ENCODE data around the gene WWOX. TPM values are rescaled to one million over a fixed set of nuclear protein-coding genes. Genes with fewer than 3 reads are reported as not detected.

The WWOX gene
- total and polyA plus RNA-seq, 2 of the 8 experiments (the other 6 are each of a cell fraction or from before 2014, with no cell fraction given), result 5.4 to 16.7 TPM

DNA sequence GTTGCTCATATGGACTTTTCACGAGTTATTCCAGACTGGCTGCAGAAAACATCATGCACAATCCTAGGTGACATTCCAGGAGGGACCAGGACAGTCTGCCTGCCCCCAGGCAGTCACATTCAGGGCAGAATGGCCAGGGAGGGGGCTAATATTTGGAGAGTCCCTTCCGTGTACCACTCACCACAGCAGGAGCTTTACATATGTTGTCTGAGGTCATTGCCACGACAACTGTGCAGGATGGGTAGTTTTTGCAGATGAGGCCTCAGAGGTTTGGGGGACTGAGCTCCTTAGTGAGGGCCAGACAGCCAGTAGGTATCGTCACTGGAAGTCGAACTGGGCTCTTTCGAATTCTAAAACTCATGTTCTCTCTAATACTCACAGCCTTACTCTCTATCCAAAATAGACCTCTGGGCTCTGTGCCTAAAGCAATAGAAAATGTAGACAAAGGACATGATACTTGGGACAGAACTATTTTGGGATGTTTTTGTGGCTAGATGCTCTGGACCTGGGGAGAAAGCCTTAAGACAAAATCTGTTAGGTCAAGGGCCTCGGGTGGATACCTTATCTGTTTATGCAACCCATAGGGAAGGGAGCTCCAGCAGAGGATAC, 1162.6 kb downstream of the WWOX start (continued):
- no peak for TF ChIP-seq SUZ12 (IDR thresholded peaks at IDR 0.05; ENCODE audit: low read length)

Small RNA genes lying within 50 kb of the gene (small RNA-seq; reads per million reads assigned to genes)
- not detected for gene AC027279.3 (ENCODE audit: insufficient read depth)

Other genes starting within 250 kb of the WWOX start
- not detected in 2 replicates for gene CLEC3A, start 77.1 kb upstream of the WWOX start, total RNA-seq (2021; fragmentation: NEBNext Ultra II Directional; extraction: Animal tissue kit (Norgen Biotek cat#: 25700))
- gene CLEC3A, start 77.1 kb upstream of the WWOX start, polyA plus RNA-seq (2011; rRNA removed), result not detected in 2 replicates

Measured in H1 (cell line).